G401 (cell line): ENCODE data around the gene OTOG. TPM values are rescaled to one million over a fixed set of nuclear protein-coding genes. Genes with fewer than 3 reads are reported as not detected.

Experiments
- DNase-seq: peaks from one replicate; pipeline ENCODE4 v3.0.0-alpha.2; 2015; ENCODE audit warnings: low spot score
- in situ Hi-C: cut with HindIII; loops from 2 replicates; pipeline ENCODE4 v1.10.0; 2016; ENCODE audit warnings: low sequenced_read_pairs, mixed read lengths
- total RNA-seq: library from RNA; depleted of rRNA; stranded (reverse); fragments of >200 nt; shearing (Covaris generic); gene quantifications from 2 replicates; pipeline ENCODE4 v1.2.3, GENCODE V29; 2014

The OTOG gene
- total RNA-seq, 1 experiment from 2014 or later, result not detected

DNA sequence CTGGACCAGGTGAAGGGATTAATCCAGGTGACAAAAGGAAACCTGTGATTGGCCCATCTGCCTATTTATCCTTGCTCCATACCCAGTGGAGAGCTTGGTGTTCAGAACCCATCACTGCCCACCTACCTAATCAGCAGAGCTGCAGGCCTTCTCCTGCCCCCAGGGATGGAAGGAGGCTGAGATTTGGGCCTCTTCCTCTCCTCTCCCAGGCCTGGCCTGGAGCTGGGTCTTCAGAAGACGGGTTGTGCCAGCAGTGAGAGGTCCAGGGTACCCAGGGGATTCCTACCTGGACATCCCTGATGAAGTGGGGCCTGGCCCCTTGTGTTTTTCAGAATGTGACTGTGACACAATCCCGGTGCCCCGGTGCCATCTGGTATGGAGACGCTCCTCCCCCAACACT lies 92.0 kb downstream of the OTOG start:
- in situ Hi-C loops, result no loop called here
- no peak for DNase-seq

DNA sequence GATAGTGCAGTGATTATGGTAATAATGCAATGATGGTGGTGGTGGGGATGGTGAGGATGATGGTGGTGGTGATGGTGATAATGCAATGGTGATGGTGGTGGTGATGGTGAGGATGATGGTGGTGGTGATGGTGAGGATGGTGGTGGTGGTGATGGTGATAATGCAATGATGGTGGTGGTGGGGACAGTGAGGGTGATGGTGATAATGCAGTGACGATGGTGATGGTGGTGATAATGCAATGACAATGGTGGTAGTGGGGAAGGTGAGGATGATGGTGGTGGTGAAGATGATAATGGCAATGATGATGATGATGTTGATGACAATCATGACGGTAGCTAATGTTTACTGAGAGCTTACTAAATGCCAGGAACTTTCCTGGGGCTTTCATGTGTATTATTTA lies 92.7 kb downstream of the OTOG start:
- in situ Hi-C loops, result no loop called here
- DNase-seq, result no peak

DNA sequence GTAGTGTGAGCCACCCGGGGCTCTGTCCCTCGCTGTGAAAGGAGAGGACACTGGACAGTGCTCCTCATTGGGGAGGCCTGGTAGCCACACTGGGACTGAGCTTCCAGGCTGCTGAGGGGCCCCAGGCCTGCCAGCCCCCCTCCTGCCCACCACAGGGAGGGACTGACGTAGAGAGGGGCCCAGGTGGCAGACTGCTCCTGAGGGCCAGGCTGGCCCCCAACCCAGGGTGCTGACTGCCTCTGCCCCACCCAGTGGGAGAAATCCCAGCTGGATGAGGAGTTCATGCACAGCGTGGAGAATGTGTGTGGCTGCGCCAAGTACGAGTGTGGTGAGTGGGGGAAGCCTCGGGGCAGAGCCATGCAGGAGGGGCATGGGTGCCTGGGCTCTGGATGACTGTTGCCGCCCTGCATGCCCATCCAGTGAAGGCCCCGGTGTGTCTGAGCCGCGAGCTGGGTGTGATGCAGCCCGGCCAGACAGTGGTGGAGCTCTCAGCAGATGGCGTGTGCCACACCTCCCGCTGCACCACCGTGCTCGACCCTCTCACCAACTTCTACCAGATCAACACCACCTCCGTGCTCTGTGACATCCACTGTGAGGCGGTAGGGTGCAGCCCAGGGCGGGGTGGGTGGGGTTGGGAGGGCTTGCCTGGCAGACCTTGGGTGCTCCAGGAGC lies 93.6 kb downstream of the OTOG start:
- in situ Hi-C loops, result no loop called here
- no peak for DNase-seq

DNA sequence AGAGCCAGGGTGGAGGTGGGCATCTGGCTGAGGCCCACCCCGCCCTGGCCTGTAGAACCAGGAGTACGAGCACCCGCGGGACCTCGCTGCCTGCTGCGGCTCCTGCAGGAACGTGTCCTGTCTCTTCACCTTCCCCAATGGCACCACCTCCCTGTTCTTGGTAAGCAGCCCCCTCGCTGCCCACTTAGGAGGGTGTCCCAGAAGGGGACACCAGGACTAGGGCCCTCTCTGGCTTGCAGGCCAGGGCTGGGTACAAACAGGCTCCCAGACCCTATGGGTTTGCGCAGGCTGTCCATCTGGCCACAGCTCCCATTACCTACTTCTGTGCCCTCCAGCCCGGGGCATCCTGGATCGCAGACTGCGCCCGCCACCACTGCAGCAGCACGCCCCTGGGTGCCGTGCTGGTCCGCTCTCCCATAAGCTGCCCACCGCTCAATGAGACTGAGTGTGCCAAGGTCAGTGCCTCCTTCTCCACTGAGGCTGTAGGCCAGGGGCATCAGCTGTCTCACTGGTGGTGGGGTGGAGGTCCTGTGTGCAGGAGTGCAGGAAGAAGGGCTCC lies 94.8 kb downstream of the OTOG start:
- in situ Hi-C loops, result no loop called here
- no peak for DNase-seq

DNA sequence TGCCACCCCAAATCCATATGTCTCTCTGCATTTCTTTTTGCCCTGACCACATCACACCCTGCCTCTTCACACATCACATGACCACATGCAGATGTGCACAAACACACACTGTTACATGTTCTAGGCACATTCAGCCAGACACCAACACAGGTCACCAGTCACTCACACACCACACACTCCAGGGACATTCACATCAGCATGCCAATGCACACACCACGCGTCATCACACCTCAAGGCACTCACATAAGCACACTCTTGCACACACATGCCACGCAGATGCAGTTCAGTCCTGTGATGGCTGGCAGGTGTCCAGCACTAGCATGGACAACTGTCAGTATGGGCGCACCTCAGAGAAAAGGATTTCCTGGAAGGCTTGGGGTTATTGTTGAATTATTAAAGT lies 95.3 kb downstream of the OTOG start:
- no peak for DNase-seq
- in situ Hi-C loops, result no loop called here

DNA sequence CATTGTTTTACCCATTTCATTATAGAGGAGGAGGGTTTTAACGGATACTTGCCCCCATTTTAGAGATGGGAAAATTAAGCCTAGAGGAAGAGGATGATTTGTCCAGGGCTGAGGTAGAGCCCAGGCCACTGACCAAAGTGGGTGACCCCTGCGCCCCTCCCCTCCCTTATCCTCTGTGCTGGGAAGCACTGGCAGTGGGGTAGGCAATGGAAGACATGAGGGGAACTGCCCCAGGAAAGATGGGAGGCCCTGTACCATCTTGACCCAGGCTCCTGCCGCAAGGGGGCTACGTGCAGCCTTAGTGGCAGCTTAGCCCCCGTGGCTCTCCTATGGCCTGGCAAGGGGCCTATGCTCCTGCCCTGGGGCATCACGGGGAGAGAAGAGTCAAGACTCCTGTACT lies 95.9 kb downstream of the OTOG start:
- in situ Hi-C loops, result no loop called here
- DNase-seq, result no peak

DNA sequence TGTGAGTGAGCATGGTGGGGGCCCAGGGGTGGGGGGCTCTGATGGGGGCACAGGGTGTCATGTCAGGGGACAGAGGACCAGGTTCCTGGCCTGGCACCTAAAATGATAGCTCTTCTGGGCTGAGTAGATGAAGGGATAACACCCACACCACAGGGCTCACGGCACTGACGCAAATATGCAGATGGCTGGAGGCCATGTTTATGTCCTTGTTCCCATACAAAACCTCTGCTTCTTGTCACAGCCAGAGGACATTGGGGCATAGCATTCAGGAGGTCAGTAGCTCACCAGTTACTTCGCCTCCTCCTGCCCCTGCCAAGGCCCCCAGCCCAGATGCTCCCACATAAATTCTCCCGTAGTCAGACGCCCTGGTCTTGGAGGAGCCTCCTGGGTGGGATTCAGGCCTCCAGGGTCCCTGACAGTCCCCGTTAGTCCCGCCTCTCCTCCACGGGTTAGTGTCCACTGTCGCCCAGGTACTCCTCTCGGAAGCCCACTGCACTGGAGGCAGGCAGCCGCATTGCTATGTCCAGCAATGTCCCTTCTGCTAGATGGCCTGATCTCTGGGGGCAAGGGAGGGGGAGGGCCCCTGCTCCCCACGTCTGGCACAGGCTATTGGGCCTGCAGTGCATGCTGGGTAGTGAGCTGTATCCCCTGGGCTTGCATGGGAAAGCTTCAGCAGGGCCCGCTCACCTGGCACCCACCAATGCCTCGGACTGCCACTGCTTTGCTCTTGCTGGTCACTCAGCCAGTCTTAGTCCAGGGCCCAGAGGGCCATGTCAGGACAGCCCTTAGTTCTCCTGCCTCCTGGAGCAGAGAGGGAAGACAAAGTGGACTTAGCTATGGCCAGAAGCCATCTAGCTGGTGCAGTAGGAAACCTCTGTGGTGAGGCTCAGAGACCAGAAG lies 96.7 kb downstream of the OTOG start:
- no peak for DNase-seq
- in situ Hi-C loops, result no loop called here

DNA sequence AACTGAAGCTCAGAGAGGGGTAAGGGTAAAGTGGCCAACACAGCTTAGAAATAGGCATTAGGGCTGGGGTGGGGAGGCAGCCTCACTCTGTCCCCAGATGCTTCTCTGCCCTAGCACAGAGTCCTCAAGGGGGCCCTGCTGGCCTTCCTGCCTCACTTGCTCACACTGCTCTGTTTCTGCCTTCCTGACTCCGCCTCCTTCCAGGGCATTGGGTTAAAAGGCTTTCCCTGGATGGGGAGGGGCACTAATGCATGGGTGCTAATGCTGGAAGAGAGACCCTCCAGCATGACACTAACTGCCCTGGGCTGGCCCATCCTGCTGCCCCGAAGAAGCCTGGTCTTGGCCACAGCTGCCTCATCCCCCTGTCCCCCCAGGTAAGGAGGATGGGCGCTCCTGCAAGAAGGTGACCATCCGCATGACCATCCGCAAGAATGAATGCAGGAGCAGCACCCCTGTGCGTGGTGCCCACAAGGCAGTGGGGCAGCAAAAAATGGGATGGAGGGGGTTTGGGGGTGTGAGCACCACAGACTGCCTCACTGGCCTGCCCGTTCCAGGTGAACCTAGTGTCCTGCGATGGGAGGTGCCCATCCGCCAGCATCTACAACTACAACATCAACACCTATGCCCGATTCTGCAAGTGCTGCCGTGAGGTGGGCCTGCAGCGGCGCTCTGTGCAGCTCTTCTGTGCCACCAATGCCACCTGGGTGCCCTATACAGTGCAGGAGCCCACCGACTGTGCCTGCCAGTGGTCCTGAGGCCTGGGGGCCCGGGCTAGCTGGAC lies 98.3 kb downstream of the OTOG start:
- DNase-seq, result no peak
- in situ Hi-C loops, result no loop called here

DNA sequence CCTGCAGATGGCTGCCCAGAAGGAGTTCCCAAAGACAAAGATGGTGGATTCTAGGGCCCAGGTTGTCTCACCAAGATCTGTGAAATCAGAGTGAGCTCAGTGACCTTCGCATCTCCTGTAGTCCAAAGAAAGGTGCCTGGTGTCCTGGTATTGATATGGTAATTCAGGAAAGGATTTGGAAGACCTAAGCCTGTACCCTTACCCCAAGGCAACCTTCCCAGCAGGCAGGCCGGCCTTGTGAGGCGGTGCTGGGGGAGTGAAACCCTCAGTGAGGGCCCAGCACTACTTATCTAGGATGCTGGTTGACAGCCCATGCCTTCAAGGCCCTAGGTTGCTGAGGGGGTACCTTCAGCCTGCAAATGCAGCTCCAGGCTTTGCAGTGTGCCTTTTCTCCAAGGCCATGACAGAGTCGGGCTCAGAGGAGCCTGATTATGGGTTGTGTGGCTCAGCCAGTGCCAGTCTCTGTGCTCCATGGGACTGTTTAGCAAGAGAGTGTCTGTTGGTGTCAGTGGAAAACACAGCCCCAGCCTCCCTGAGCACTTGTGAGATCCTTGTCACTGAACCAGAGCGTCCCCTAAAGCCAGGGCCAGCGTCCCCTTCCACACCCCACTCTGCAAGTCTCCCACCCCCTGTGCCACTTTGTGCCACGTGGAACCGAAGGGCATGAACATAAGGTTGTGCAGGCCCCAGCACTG lies 99.5 kb downstream of the OTOG start:
- no peak for DNase-seq
- in situ Hi-C loops, result no loop called here

DNA sequence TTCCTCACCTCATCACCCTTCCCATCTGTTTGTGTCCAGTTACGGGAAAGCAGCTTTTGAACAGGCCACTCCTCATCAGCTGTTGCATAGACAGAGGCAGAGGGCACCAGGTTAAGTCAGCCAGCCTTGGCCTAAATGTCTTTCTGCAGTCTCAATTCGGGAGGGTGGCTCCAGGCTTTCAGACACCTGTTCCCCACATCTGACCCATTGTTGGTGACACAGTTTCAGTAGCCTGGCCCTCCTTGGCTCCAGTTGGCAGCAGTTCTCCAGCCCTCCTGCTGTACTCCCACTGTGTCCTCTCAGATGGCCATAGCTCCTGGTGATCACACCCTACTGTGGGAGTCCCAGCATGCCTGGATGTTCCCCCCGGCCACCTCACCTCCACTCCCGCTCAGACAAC lies 101.5 kb downstream of the OTOG start:
- DNase-seq, result peak; percentile 1
- in situ Hi-C loops, result no loop called here

DNA sequence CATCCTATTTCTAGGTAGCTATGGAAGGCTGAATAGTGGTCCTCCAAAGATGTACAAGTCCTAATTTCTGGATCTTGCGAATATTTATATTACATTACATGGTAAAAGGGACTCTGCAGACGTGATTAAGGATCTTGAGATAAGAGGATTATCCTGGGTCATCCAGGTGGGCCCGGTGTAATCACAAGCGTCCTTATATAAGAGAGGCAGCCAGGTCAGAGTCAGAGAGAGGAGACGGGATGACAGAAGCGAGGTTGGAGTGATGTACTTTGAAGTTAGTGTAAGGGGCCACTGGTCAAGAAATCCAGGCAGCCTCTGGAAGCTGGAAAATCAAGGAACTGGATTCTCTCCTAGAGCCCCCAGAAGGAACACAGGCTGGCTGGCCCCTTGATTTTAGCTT lies 102.2 kb downstream of the OTOG start:
- DNase-seq, result no peak
- in situ Hi-C loops, result no loop called here

DNA sequence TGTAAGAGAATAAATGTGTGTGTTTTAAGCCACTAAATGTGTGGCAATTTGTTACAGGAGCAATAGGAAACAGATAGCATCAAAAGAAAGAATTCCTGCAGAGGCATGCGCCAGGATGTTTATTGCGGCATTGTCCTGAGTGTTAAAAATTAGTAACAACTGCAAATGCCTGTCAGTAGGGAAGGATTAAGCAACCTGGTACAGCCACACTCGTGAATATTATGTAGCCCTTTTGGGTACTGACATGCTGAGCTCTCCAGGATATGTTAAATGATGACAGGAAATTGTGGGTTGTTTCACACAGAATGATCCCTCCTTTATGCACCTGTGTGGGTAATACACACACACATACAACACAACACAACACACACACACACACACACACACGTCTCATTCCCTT lies 102.6 kb downstream of the OTOG start:
- DNase-seq, result no peak
- in situ Hi-C loops, result no loop called here

DNA sequence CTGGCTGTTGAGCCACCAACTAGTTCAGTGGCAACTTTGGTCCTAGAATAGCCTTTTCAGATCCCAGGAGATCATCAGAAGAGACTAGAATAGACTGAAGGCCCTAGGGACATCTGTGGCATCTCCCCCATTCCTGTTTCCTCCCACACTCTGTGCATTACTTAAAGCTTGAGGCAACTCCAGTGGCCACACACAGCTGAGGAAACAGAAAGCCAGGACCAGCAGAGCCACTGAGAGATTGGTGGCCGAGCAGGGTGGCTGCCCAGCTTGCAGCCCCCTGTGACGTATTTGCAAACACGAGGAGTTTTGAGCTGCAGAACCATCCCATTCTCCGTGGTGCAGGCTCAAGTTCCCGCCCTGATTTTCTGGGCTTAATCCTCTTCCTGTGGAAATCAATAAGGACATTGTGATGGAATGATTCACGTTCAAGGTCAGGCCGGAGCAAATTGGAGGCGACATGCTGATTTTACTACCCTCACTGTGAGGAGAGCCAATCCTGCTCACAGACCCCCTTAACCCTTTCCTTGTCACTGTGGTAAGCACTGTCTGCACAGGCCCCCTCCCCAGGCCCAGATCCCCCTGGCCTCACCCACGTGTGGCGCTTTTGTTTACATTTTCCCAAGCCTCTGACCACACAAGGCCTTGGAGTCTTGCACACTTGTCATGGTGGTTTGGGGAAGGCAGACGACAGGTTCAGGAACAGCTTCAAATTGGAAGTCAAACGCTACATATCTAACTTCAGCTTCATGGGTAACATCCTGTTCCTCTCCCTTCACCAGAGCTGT lies 103.3 kb downstream of the OTOG start:
- in situ Hi-C loops, result no loop called here

DNA sequence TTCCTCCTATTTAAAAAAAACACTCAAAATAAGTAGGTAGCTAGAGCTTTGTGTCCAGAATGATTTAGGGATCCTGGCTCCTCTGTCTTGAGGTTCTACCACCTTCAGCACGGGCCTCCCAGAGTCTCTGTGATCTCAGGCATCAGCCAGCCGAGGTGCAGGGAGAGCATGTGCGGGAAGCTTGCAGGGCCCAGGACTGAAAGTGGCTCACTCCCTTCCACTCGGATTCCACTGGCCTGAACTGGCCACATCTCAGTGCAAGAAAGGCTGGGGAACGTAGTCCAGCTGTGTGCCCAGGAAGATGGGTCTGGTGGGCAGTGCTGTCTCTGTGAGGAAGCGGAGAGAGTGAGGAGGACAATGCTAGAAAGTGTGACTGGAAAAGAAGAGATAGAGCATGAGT lies 104.0 kb downstream of the OTOG start:
- in situ Hi-C loops, result no loop called here

More for the DNA sequence above, 103.3 kb downstream of the OTOG start:
- no peak for DNase-seq

DNA sequence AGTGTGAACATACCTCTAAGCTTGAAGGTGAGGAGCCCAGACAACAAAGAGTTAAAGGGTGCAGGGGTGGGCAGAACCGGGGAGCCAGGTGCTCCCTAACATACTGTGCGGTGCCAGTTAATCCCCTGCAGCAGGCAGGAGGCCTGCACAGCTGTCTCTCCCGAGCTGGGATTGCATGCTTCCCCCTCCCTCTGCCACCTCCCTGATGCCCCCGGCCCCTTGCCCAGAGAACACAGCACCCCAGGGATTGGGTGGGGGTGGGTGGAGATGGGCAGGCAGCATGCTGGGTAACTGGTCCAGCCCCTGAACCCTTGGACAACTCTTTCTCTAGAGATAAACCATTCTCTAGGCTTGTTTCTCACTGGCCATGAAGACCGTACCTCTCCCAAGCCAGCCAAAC lies 104.6 kb downstream of the OTOG start:
- in situ Hi-C loops, result no loop called here
- DNase-seq, result no peak

More for the DNA sequence above, 104.0 kb downstream of the OTOG start:
- DNase-seq, result no peak

DNA sequence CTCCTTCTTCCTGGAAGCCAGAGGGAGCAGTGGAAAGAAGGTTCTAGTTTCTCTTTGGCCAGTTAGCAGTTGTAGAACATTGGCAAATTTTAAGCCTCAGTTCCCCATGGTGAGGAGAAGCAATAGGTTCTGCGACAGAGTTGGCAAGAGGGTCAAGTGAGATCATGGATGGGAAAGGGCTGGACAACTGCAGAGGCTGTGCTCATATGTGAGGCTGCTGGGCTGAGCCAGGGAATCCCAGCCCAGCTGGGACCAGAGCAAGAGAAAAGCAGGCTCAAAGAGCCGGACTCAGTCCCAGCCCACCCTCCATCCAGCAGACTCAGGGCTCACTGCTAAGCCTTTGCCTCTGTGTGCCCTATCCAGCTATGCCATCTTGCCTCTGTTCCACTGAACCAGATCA lies 105.5 kb downstream of the OTOG start:
- in situ Hi-C loops, result no loop called here
- DNase-seq, result no peak

DNA sequence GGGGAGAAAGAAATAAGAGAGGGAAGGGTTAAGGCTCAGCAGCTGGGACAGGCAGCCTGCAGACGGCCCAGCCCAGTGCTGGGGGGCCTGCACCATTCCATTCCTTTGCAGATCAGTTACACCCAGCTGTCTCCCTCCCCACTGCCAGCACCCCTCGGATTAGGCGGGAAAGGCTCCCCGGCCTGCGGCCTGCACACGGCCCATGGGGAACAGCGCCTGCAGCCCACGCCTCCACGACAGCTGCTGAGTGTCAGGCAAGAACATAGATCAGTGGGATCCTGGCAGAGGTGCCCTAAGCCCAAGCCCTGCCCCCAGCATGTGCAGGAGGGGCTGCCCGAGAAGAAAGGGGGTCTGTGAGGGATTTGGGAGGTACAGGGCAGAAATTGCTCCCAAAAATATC lies 106.6 kb downstream of the OTOG start:
- DNase-seq, result no peak
- in situ Hi-C loops, result no loop called here

DNA sequence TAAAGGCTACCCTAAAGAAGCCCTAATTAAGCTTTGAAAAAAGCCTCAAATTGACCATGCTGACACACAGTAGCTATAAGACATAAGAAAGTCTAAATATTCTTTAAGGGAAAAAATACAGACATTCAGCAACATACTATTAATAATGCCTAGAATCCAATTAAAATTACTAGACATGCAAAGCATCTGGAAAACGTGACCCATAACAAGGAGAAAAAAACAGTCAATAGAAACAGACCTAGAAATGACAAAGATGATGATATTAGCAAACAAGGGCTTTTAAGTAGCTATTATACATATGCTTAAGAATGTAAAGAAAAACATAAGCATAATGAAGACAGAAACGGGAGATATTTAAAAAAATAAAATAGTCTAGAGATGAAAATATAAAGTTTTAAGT lies 108.6 kb downstream of the OTOG start:
- DNase-seq, result no peak
- in situ Hi-C loops, result no loop called here
